WI38 (cell line): ENCODE data around the gene BCL11B.

Source experiments
- H3K4me3 ChIP-seq: 2 replicates; pipeline ENCODE4 v1.5.1; 2011; ENCODE audit warnings: low read depth, mild to moderate bottlenecking, control low read depth, low read length
- CTCF ChIP-seq: IDR thresholded peaks from 2 replicates; pipeline ENCODE4 v1.5.1; 2012; ENCODE audit warnings: low read depth, mild to moderate bottlenecking, control low read depth, low read length

The BCL11B gene

GRCh38 chr14:99205086-99205688 is 66.8 kb downstream of the BCL11B start:
- H3K4me3 ChIP-seq = no peak overlapping the region
- no peak for TF ChIP-seq CTCF

- H3K4me3 ChIP-seq = no peak overlapping the region
- TF ChIP-seq CTCF = no peak
Observed at GRCh38 chr14:99203801-99204200, 68.2 kb downstream of the BCL11B start.

GRCh38 chr14:99203080-99203479 is 68.9 kb downstream of the BCL11B start:
- H3K4me3 ChIP-seq = no peak overlapping the region
- TF ChIP-seq CTCF = no peak

GRCh38 chr14:99202516-99202915 is 69.5 kb downstream of the BCL11B start:
- TF ChIP-seq CTCF = no peak

GRCh38 chr14:99201351-99202073 is 70.5 kb downstream of the BCL11B start:
- no peak overlapping the region for H3K4me3 ChIP-seq
- TF ChIP-seq CTCF = no peak

More at GRCh38 chr14:99202516-99202915, 69.5 kb downstream of the BCL11B start:
- H3K4me3 ChIP-seq = no peak overlapping the region

- TF ChIP-seq CTCF = no peak
- H3K4me3 ChIP-seq = no peak overlapping the region
Observed at GRCh38 chr14:99200654-99201005, 71.4 kb downstream of the BCL11B start.

GRCh38 chr14:99199846-99200653 is 71.9 kb downstream of the BCL11B start:
- TF ChIP-seq CTCF = no peak
- H3K4me3 ChIP-seq = no peak overlapping the region
